HCT116 (cell line): ENCODE results near the gene MSH3. TPM values are rescaled to one million over a fixed set of nuclear protein-coding genes. Genes with fewer than 3 reads are reported as not detected.

Experiments used
- ATAC-seq: fragments of 200-7000 bp; cut with Tn5 transposase; 2 replicates; pipeline ENCODE4 v1.9.1; 2020; ENCODE audit warnings: mild to moderate bottlenecking, moderate library complexity
- BruUV-seq: library from RNA; stranded (reverse); fragments of 400-500 nt; replicated peaks from 2 replicates; lab custom pipeline; 2021; lab: Mats Ljungman, UMichigan
- CTCF ChIA-PET: fragments of 300-600 bp; sonication (Branson Sonifier 250); formaldehyde crosslinking; loops from one replicate; lab custom pipeline; 2021; ENCODE audit warnings: antibody characterized with exemption; lab: Charles Lee
- POLR2A ChIA-PET: fragments of 300-600, 350-600 bp; sonication (Branson Sonifier 250); formaldehyde crosslinking; loops from one replicate; lab custom pipeline; 2021; ENCODE audit warnings: antibody characterized with exemption; lab: Charles Lee
- RAD21 ChIA-PET, 2 experiments: fragments of 300-600 bp; sonication (Branson Sonifier 250); formaldehyde crosslinking; loops; one replicate each; lab custom pipeline; 2023; ENCODE audit warnings: low total read pairs in 2 of 2; ENCODE audit not compliant: uncharacterized antibody in 2 of 2, unreplicated experiment in 2 of 2, low non-redundant PET in 1 of 2; lab: Charles Lee
- DNase-seq: peaks from one replicate; pipeline ENCODE4 v3.0.0-alpha.2; 2010; ENCODE audit warnings: low read depth, low spot score
- H2AFZ ChIP-seq: fragments of 200-600 bp; shearing (Covaris generic), sonication (generic); 2 replicates; pipeline ENCODE4 v1.6.1; 2017; ENCODE audit warnings: low read depth, mixed run types, mixed read lengths, antibody characterized with exemption, low read length; ENCODE audit not compliant: poor library complexity, severe bottlenecking
- H3K27ac ChIP-seq: 2 replicates; pipeline ENCODE4 v1.5.1; 2012; ENCODE audit warnings: low read depth, low read length
- H3K27me3 ChIP-seq: fragments of 200-600 bp; sonication (generic); 2 replicates; pipeline ENCODE4 v1.6.1; 2016; ENCODE audit warnings: mixed run types, low read length, mixed read lengths; ENCODE audit not compliant: insufficient read depth
- H3K36me3 ChIP-seq, 2 experiments: fragments of 200-500 bp in 1 of 2; fragments of 200-600 bp in 1 of 2; sonication (Bioruptor generic) in 1 of 2; sonication (generic) in 1 of 2; 2 replicates each; pipeline versions ENCODE4 v1.5.1 to v1.6.1; 2014 to 2016; ENCODE audit warnings: low read length in 2 of 2, inconsistent platforms in 1 of 2, mixed read lengths in 1 of 2, mixed run types in 1 of 2; ENCODE audit not compliant: insufficient read depth in 2 of 2, control insufficient read depth in 1 of 2
- H3K4me1 ChIP-seq, 2 experiments: fragments of 200-600 bp in 1 of 2; sonication (generic) in 1 of 2; 2 replicates each; pipeline versions ENCODE4 v1.5.1 to v1.6.1; 2012 to 2017; ENCODE audit warnings: low read length in 2 of 2, inconsistent platforms in 1 of 2, mild to moderate bottlenecking in 1 of 2, mixed read lengths in 1 of 2, mixed run types in 1 of 2, moderate library complexity in 1 of 2; ENCODE audit not compliant: insufficient read depth in 2 of 2, control insufficient read depth in 1 of 2
- H3K4me2 ChIP-seq: fragments of 200-600 bp; sonication (generic); 2 replicates; pipeline ENCODE4 v1.6.1; 2017; ENCODE audit warnings: mixed run types, low read length, mixed read lengths
- H3K4me3 ChIP-seq, 2 experiments: fragments of 200-600 bp in 1 of 2; sonication (generic) in 1 of 2; replicated peaks in 1 of 2; 2 replicates each; pipeline ENCODE4 v1.5.1; 2011 to 2016; ENCODE audit warnings: low read length in 2 of 2, control low read depth in 1 of 2, low read depth in 1 of 2, mild to moderate bottlenecking in 1 of 2, mixed read lengths in 1 of 2, mixed run types in 1 of 2
- H3K79me2 ChIP-seq: fragments of 200-600 bp; sonication (generic); 2 replicates; pipeline ENCODE4 v1.6.1; 2017; ENCODE audit warnings: mild to moderate bottlenecking, mixed run types, low read length, moderate library complexity, mixed read lengths; ENCODE audit not compliant: insufficient read depth
- H3K9ac ChIP-seq: fragments of 200-600 bp; sonication (generic); 2 replicates; pipeline ENCODE4 v1.6.1; 2016; ENCODE audit warnings: low read length, mixed read lengths
- H3K9me2 ChIP-seq: fragments of 200-600 bp; sonication (generic), shearing (Covaris generic); 2 replicates; pipeline ENCODE4 v1.6.1; 2017; ENCODE audit warnings: mixed run types, mild to moderate bottlenecking, moderate library complexity; ENCODE audit not compliant: insufficient read depth
- H3K9me3 ChIP-seq, 2 experiments: fragments of 200-500 bp in 1 of 2; fragments of 200-600 bp in 1 of 2; sonication (Bioruptor generic) in 1 of 2; sonication (generic) in 1 of 2; 2 replicates each; pipeline ENCODE4 v1.6.1; 2014 to 2017; ENCODE audit warnings: low read length in 2 of 2, mixed read lengths in 2 of 2, inconsistent platforms in 1 of 2, low read depth in 1 of 2, mild to moderate bottlenecking in 1 of 2, mixed run types in 1 of 2, moderate library complexity in 1 of 2; ENCODE audit not compliant: control insufficient read depth in 1 of 2, insufficient read depth in 1 of 2
- H4K20me1 ChIP-seq: fragments of 200-600 bp; sonication (generic), shearing (Covaris generic); 2 replicates; pipeline ENCODE4 v1.6.1; 2017; ENCODE audit warnings: mixed run types, mild to moderate bottlenecking, moderate library complexity; ENCODE audit not compliant: insufficient read depth
- CBX3 ChIP-seq: IDR thresholded peaks from 2 replicates; pipeline ENCODE4 v1.6.1; 2012; ENCODE audit warnings: low read depth
- EZH2 ChIP-seq: fragments of 200-600 bp; sonication (generic); IDR thresholded peaks from 2 replicates; pipeline ENCODE4 v1.6.1; 2017; ENCODE audit warnings: antibody characterized with exemption, mixed run types
- EZH2phosphoT487 ChIP-seq: fragments of 200-600 bp; IDR thresholded peaks from 2 replicates; pipeline ENCODE4 v1.6.1; 2018; ENCODE audit warnings: antibody characterized with exemption, borderline replicate concordance
- FOSL1 ChIP-seq: IDR thresholded peaks from 2 replicates; pipeline ENCODE4 v1.6.1; 2012; ENCODE audit warnings: low read depth
- JUND ChIP-seq: IDR thresholded peaks from 2 replicates; pipeline ENCODE4 v1.6.1; 2012
- MAX ChIP-seq: IDR thresholded peaks from 2 replicates; pipeline ENCODE4 v1.6.1; 2012
- POLR2A ChIP-seq: IDR thresholded peaks from 2 replicates; pipeline ENCODE4 v1.7.0; 2011; ENCODE audit warnings: borderline replicate concordance; ENCODE audit not compliant: insufficient read depth, insufficient read length; ENCODE audit errors: extremely low read depth
- POLR2AphosphoS5 ChIP-seq: IDR thresholded peaks from 2 replicates; pipeline ENCODE4 v1.6.1; 2011; ENCODE audit warnings: mild to moderate bottlenecking, low read depth, low read length, moderate library complexity
- RAD21 ChIP-seq: IDR thresholded peaks from 2 replicates; pipeline ENCODE4 v1.6.1; 2012; ENCODE audit warnings: low read depth, mild to moderate bottlenecking
- SIN3A ChIP-seq: IDR thresholded peaks from 2 replicates; pipeline ENCODE4 v1.6.1; 2012; ENCODE audit warnings: low read depth
- SP1 ChIP-seq: IDR thresholded peaks from 2 replicates; pipeline ENCODE4 v1.6.1; 2012; ENCODE audit warnings: low read depth
- SRF ChIP-seq: IDR thresholded peaks from 2 replicates; pipeline ENCODE4 v1.6.1; 2012; ENCODE audit warnings: low read depth
- TCF7L2 ChIP-seq: IDR thresholded peaks from 2 replicates; pipeline ENCODE4 v1.7.0; 2011; ENCODE audit warnings: borderline replicate concordance, inconsistent platforms; ENCODE audit not compliant: insufficient read depth, insufficient read length; ENCODE audit errors: extremely low read depth
- YY1 ChIP-seq: IDR thresholded peaks from 2 replicates; pipeline ENCODE4 v1.6.1; 2011; ENCODE audit warnings: low read length, low read depth, moderate library complexity, mild to moderate bottlenecking; ENCODE audit not compliant: insufficient replicate concordance; ENCODE audit errors: extremely low read depth
- ZBTB33 ChIP-seq: IDR thresholded peaks from 2 replicates; pipeline ENCODE4 v1.6.1; 2011; ENCODE audit warnings: mild to moderate bottlenecking, low read length, moderate library complexity; ENCODE audit not compliant: insufficient replicate concordance; ENCODE audit errors: extremely low read depth
- ZNF274 ChIP-seq: fragments of 200-500 bp; sonication (Bioruptor generic); IDR thresholded peaks from 2 replicates; pipeline ENCODE4 v1.6.1; 2014; ENCODE audit warnings: mild to moderate bottlenecking, low read depth, low read length, inconsistent platforms
- intact Hi-C: fragments of 100-400 bp; cut with micrococcal nuclease; formaldehyde crosslinking; loops from 2 replicates; pipeline ENCODE4 v1.10.0; 2022
- total RNA-seq: library from RNA; stranded (reverse); gene quantifications from one replicate; pipeline ENCODE4 v1.2.1, GENCODE V29; 2021; ENCODE audit not compliant: unreplicated experiment
- TF ChIP-seq, protein P1 (sequence below), 3 experiments: fragments of 200-600 bp in 1 of 3; sonication (generic) in 1 of 3; IDR thresholded peaks in 2 of 3; conservative IDR thresholded peaks in 1 of 3; 2 replicates each; pipeline ENCODE4 v1.5.1; 2012 to 2017; ENCODE audit warnings: low read depth in 2 of 3, low read length in 2 of 3, antibody characterized with exemption in 1 of 3, borderline replicate concordance in 1 of 3, control low read depth in 1 of 3, mild to moderate bottlenecking in 1 of 3, mixed read lengths in 1 of 3, mixed run types in 1 of 3, moderate library complexity in 1 of 3; ENCODE audit not compliant: insufficient read depth in 1 of 3
- TF ChIP-seq, protein P2 (sequence below): IDR thresholded peaks from 2 replicates; pipeline ENCODE4 v1.6.1; 2012; ENCODE audit warnings: low read depth

MSH3 gene
- total RNA-seq, 1 experiment from 2014 or later: 4.9 TPM

GRCh38 chr5:80780024-80780423, 125.6 kb downstream of the MSH3 start:
- intact Hi-C loops: no loop called here
- ChIA-PET CTCF (no interaction called here), POLR2A (no interaction called here), RAD21 (no interaction called here)
- Histone ChIP-seq H3K9ac (no peak overlapping the region), H4K20me1 (0 out of 2 replicates have a peak, but pooled peaks cover 3% of the 10 kb centered on the region), H3K4me1 (peaks cover 6 to 26% of the 10 kb centered on the region in 2 experiments), H2AFZ (no peak overlapping the region), H3K4me3 (no peak overlapping the region), H3K79me2 (no peaks in the 10 kb centered on the region)
- BruUV-seq: no TSS peak
- DNase-seq (no peak), ATAC-seq (no peak)
- TF ChIP-seq MAX (no peak), SIN3A (no peak), SRF (no peak), POLR2AphosphoS5 (no peak), YY1 (no peak), FOSL1 (no peak), ZNF274 (no peak), EZH2 (no peak), TCF7L2 (no peak), SP1 (no peak), JUND (no peak), RAD21 (no peak), POLR2A (no peak), ZBTB33 (no peak), CBX3 (no peak), EZH2phosphoT487 (no peak)
- TF ChIP-seq, protein P1, sequence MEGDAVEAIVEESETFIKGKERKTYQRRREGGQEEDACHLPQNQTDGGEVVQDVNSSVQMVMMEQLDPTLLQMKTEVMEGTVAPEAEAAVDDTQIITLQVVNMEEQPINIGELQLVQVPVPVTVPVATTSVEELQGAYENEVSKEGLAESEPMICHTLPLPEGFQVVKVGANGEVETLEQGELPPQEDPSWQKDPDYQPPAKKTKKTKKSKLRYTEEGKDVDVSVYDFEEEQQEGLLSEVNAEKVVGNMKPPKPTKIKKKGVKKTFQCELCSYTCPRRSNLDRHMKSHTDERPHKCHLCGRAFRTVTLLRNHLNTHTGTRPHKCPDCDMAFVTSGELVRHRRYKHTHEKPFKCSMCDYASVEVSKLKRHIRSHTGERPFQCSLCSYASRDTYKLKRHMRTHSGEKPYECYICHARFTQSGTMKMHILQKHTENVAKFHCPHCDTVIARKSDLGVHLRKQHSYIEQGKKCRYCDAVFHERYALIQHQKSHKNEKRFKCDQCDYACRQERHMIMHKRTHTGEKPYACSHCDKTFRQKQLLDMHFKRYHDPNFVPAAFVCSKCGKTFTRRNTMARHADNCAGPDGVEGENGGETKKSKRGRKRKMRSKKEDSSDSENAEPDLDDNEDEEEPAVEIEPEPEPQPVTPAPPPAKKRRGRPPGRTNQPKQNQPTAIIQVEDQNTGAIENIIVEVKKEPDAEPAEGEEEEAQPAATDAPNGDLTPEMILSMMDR (IDR thresholded peaks at IDR 0.05 in 2 of 3, conservative IDR thresholded peaks at IDR 0.05 in 1 of 3; ENCODE audit: borderline replicate concordance in 1 of 3, insufficient read depth in 1 of 3, low read depth in 2 of 3, low read length in 2 of 3): no peak
- TF ChIP-seq, protein P2, sequence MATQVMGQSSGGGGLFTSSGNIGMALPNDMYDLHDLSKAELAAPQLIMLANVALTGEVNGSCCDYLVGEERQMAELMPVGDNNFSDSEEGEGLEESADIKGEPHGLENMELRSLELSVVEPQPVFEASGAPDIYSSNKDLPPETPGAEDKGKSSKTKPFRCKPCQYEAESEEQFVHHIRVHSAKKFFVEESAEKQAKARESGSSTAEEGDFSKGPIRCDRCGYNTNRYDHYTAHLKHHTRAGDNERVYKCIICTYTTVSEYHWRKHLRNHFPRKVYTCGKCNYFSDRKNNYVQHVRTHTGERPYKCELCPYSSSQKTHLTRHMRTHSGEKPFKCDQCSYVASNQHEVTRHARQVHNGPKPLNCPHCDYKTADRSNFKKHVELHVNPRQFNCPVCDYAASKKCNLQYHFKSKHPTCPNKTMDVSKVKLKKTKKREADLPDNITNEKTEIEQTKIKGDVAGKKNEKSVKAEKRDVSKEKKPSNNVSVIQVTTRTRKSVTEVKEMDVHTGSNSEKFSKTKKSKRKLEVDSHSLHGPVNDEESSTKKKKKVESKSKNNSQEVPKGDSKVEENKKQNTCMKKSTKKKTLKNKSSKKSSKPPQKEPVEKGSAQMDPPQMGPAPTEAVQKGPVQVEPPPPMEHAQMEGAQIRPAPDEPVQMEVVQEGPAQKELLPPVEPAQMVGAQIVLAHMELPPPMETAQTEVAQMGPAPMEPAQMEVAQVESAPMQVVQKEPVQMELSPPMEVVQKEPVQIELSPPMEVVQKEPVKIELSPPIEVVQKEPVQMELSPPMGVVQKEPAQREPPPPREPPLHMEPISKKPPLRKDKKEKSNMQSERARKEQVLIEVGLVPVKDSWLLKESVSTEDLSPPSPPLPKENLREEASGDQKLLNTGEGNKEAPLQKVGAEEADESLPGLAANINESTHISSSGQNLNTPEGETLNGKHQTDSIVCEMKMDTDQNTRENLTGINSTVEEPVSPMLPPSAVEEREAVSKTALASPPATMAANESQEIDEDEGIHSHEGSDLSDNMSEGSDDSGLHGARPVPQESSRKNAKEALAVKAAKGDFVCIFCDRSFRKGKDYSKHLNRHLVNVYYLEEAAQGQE: no peak
- TF ChIP-seq, all 23 proteins: peak for 0
- no peaks in the 10 kb centered on the region for H3K36me3 ChIP-seq
- no peaks in the 10 kb centered on the region for H3K9me2 ChIP-seq
- no peaks in the 10 kb centered on the region for H3K27me3 ChIP-seq
- H3K27ac ChIP-seq: no peak overlapping the region
- no peak overlapping the region for H3K4me2 ChIP-seq
- H3K9me3 ChIP-seq: no peaks in the 10 kb centered on the region
